Ammon's horn (tissue), 1 donor: ENCODE data around the gene EEPD1.
"Not testable (repeated sequence)": the region's sequence is repeated elsewhere in the genome, so short reads cannot be mapped to it uniquely, and the experiment has no call there.

Experiments
- DNase-seq: peaks from one replicate; pipeline ENCODE4 v3.0.0-alpha.2; 2016; ENCODE audit warnings: low spot score

EEPD1 gene

DNA sequence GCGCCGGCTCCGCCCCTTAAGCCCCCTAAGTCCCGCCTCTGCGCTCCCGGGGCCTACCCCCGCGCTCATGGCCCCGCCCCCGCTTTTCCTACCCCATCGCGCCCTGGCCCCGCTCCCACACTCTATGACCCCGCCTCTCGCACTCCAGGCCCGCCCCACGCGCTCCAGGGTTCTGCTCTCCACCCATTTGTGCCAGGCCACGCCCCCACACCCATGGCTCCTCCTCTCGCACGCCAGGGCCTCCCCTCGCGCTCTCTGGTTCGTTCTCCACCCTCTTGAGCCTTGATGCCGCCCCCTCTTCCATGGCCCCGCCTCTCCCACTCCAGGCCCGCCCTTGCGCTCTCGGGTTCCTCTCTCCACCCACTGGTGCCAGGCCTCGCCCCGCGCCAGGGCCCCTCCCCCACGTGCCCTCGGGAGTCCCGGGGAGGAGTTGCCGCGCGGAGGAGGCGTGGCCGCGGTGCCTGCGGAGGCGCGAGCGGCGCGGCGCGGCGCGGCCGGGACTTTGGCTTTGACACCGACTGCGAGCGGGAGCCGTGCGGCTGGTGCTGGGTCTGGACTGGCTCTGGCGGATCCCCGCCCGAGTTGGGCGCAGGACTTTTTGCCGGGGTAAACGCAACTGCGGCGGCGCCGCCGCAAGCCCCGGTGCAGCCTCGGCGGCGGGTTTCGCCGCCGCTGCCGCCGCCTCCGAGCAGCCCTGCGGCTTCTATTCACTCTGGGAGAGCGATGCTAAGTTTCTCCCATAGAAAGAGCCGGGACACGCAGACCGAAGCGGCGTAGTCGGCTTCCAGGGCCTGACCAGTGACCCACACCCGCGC, at the start of gene EEPD1:
Gene EEPD1, plus strand, starts transcription at position 499 of the 815 bp plus-strand sequence. CDS start 1,071 bp downstream, outside the sequence.
- peak; percentile 100 for DNase-seq

DNA sequence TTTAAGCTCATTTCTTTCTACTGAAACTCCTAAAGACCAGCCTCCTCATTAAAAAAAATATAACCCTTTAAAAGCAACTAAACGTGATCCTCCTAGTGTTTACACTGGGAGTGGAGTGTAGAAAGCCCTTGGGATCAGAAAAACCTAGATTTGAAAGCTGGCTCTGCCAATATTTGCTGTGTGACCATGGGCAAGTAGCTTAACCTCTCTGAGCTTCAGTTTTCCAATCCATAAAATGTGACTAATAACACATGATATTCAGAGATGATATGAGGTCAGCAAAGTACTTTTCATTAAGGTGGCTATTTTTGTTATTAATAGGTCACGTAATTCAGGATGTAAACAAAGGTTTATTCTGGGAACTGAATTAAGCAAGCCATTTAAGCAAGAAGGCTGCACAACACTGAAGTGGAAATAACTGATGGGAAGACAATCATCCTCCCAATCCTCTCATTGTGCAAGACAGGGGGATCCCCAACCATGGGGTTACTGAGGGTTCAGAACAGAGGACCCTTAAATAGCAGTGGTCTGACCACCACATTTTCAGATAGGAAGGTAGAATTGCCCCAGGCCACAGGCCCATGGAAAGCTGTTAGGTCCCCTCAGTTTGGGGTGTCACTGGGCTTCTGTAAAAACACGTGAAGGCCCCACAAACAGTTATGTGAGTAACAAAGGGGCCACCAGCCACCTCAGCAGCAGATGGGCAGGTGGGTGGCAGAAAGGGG, 49.1 kb upstream of the EEPD1 start:
- no peak for DNase-seq

DNA sequence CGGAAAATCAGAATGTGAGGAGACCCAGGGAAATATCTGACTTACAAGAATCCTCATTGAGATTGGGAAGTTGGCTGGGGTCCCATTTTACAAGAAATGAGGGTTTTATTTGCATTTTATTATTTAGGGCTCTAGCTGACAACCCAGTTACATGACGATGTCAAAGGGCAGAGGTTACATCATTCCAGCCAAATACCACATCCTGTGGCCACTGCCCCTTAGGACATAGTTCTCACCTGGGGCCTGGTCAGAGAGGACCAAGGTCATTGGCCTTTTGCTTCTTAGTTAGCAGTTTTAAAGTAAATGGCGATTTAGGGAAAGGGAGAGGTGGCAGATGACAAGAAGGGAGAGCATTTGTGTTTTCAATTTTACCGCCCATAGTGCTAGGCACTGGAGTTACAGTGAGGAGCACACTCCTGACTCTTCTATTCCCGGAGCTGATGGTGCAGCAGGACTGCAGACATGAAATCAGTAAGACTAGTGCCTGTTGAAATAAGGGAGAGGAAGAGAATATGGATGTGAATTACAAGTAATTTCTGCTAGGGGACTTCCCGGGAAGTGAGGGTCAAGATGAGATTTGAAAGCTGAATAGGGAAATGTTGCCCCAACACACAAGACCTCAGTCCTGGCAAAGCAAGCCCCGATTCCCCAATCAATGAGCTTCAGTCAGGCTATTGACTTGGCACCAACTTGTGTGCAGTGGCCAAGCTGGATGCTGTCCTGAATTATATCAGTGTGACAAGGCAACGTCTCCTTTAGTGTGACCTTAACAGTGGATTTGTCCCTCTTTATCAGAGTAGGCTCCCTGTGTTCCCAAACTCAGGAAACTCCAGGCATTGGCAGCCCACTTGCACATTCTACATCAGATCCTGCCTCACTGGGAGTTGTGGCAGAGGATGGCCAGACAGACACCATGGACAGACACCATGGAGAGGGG, 45.8 kb upstream of the EEPD1 start:
- DNase-seq = not testable (repeated sequence)

- DNase-seq = no peak
Measured at GRCh38 chr7:36107926-36108631, 45.0 kb upstream of the EEPD1 start.

DNA sequence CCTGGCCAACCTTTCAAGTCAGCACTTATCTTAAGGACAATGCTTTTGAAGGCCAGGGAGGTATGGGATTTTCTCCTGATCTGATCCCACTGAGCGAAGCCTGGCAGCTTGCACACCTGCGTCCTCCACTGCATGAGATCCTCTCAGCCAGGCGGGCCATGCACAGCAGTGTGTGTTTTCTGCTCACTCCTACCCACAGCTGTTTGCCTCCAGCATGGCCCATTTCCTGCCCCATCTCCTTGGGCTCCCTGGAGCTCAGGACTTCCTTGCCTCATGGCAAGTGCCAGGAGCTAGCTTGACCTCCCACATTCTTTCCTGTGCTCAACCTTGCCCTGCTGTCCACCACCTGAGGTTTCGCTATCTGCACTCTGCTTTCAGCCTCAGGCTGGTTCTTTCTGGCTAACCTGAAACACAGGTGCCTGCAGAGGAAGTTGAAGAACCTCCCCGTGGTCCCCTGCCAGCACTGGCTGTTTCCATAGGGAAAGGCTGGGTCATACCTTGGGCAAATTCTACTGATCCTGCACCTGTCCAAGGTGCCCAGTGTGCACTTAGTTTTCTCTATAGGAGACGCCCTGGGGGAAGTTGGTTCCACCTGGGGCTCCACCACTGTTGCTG, 43.9 kb upstream of the EEPD1 start:
- no peak for DNase-seq

- no peak for DNase-seq
Measured at GRCh38 chr7:36110584-36110983, 42.5 kb upstream of the EEPD1 start.

DNA sequence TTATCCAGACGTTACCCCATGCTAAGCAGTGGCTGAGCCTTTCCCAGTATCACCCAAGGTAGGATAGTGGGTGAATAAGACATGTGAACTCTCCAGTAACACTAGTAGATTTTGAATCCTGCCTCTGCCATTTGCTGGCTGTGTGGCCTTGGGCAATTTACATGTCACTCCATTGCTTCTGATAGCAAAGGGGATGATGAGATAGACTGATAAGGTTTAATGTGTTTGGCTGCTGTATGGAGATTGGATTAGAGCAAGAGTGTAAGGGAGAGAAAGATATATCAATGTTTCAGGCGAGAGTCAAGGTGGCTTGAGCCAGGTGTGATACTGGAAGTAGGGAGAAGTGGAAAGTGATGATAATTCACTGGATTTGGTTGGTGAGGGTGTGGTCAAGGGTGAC, 40.1 kb upstream of the EEPD1 start:
- DNase-seq = no peak

GRCh38 chr7:36114355-36114754, 38.7 kb upstream of the EEPD1 start:
- no peak for DNase-seq

GRCh38 chr7:36115448-36116321, 37.4 kb upstream of the EEPD1 start:
- peak; percentile 73 for DNase-seq

DNA sequence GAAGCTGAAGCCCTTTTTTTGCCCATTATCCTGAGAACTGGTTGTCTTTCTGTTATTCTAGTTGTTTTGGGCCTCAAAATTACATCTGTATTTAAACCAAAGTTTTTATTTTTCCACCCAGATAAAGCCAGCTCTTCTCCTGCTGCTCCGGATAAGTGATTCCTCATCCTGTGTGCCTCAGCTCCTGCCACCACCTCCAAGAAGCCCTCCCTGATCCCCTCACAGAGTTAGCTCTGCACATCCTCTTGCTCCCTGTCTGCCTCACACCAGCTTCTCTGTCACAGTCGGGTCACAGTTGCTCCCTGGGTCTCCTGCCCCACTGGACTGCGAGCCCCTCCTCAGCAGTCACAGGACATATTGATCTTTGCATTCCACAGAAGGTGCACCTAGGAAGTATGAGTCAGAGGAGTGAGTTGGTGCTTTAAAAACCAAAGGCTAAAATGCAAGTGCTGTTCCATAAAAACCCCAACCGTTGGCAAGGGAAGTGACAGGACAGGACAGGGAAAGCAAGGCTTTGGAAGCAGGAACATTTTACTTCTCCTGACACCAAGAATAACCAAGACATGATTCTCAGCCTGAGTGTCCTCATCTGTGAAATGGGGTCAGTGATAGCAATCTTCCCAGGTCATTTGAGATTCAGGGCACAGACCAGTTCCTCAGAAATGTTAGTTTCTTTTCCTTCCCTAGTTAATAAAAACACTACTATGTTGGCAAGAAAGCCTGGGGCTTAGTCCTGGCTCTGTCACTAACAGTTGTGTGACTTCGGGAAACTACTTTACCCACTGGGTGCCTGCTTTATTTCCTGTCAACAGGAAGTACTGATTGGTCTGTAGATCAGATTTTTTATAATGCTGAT, 36.5 kb upstream of the EEPD1 start:
- no peak for DNase-seq

GRCh38 chr7:36117203-36117840, 35.7 kb upstream of the EEPD1 start:
- no peak for DNase-seq

GRCh38 chr7:36118344-36118743, 34.7 kb upstream of the EEPD1 start:
- DNase-seq = no peak

- peak; percentile 59 for DNase-seq
Measured at GRCh38 chr7:36119005-36119706, 33.9 kb upstream of the EEPD1 start.

DNA sequence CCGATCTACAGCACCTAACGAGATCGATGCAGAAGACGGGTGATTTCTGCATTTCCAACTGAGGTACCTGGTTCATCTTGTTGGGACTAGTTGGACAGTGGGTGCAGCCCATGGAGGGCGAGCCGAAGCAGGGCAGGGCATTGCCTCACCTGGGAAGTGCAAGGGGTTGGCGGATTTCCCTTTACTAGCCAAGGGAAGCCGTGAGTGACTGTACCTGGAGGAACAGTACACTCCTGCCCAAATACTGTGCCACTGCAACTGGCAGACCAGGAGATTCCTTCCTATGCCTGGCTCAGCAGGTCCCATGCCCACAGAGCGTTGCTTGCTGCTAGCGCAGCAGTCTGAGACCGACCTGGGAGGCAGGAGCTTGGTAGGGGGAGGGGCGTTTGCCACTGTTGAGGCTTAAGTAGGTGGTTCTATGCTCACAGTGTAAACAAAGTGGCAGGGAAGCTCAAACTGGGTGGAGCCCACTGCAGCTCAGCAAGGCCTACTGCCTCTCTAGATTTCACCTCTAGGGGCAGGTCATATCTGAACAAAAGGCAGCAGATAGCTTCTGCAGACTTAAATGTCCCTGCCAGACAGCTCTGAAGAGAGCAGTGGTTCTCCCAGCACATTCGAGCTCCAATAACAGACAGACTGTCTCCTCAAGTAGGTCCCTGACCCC, 32.9 kb upstream of the EEPD1 start:
- DNase-seq = not testable (repeated sequence)

DNA sequence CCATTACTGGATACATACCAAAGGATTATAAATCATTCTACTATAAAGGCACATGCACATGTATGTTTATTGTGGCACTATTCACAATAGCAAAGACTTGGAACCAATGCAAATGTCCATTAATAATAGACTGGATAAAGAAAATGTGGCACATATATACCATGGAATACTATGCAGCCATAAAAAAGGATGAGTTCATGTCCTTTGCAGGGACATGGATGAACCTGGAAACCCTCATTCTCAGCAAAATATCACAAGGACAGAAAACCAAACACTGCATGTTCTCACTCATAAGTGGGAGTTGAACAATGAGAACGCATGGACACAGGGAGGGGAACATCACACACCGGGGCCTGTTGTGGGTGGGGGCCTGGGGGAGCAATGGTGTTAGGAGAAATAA, 27.4 kb upstream of the EEPD1 start:
- not testable (repeated sequence) for DNase-seq

GRCh38 chr7:36127075-36127740, 25.8 kb upstream of the EEPD1 start:
- no peak for DNase-seq
